HG03175 (cell line): ENCODE data around the gene MEF2C.
"Not testable (repeated sequence)": the region's sequence is repeated elsewhere in the genome, so short reads cannot be mapped to it uniquely, and the experiment has no call there.

ENCODE experiments used
- ATAC-seq: cut with Tn5 transposase; IDR thresholded peaks from one replicate; pipeline ENCODE4 v1.9.1; 2021; ENCODE audit warnings: mild to moderate bottlenecking, moderate library complexity; ENCODE audit not compliant: unreplicated experiment

Gene MEF2C

GRCh38 chr5:88883059-88883835 is at the start of gene MEF2C:
Gene MEF2C (minus strand): TSS chr5:88883184. CDS start chr5:88823788, 59,396 bp downstream.
- ATAC-seq: peak; percentile 35

- no peak for ATAC-seq
Observed at GRCh38 chr5:88932541-88932940, 49.6 kb upstream of the MEF2C start.

- ATAC-seq: no peak
Observed at GRCh38 chr5:88930335-88930734, 47.4 kb upstream of the MEF2C start.

GRCh38 chr5:88929385-88929784 is 46.4 kb upstream of the MEF2C start:
- ATAC-seq: no peak

- no peak for ATAC-seq
Observed at GRCh38 chr5:88926774-88927173, 43.8 kb upstream of the MEF2C start.

- ATAC-seq: no peak
Observed at GRCh38 chr5:88925692-88926490, 42.9 kb upstream of the MEF2C start.

GRCh38 chr5:88924330-88924657 is 41.3 kb upstream of the MEF2C start:
- ATAC-seq: no peak

GRCh38 chr5:88923623-88924329 is 40.8 kb upstream of the MEF2C start:
- ATAC-seq: no peak

GRCh38 chr5:88912743-88913142 is 29.8 kb upstream of the MEF2C start:
- not testable (repeated sequence) for ATAC-seq

GRCh38 chr5:88911059-88911572 is 28.1 kb upstream of the MEF2C start:
- ATAC-seq: not testable (repeated sequence)

GRCh38 chr5:88904478-88904877 is 21.5 kb upstream of the MEF2C start:
- ATAC-seq: not testable (repeated sequence)

- ATAC-seq: not testable (repeated sequence)
Observed at GRCh38 chr5:88903966-88904365, 21.0 kb upstream of the MEF2C start.

GRCh38 chr5:88901077-88901476 is 18.1 kb upstream of the MEF2C start:
- ATAC-seq: not testable (repeated sequence)

- no peak for ATAC-seq
Observed at GRCh38 chr5:88899096-88899737, 16.2 kb upstream of the MEF2C start.

GRCh38 chr5:88897748-88898147 is 14.8 kb upstream of the MEF2C start:
- ATAC-seq: no peak

- no peak for ATAC-seq
Observed at GRCh38 chr5:88895681-88896501, 12.9 kb upstream of the MEF2C start.

- ATAC-seq: no peak
Observed at GRCh38 chr5:88892669-88893068, 9.7 kb upstream of the MEF2C start.

- ATAC-seq: no peak
Observed at GRCh38 chr5:88890070-88890781, 7.2 kb upstream of the MEF2C start.
